Measurements from ENCODE around the gene CNOT10.
A peak's percentile ranks its signal among the peaks of the same experiment; 100 is the strongest.
"Not testable (repeated sequence)": the region's sequence is repeated elsewhere in the genome, so short reads cannot be mapped to it uniquely, and the experiment has no call there.

Gene CNOT10

GRCh38 chr3:32725721-32726120, 40.7 kb downstream of the CNOT10 start:
- Histone ChIP-seq H3K4me3 (ENCODE audit: low read depth, low read length, poor library complexity, severe bottlenecking) (no peak overlapping the region), H3K9ac (ENCODE audit: low read length) (no peak overlapping the region), H2AFZ (ENCODE audit: low read length) (no peak overlapping the region), H3K9me2 (ENCODE audit: low read depth, low read length) (no peaks in the 10 kb centered on the region), H3K36me3 (ENCODE audit: insufficient read depth, low read length) (peaks cover 57% of the 10 kb centered on the region), H3F3A (ENCODE audit: insufficient read depth, low read length) (no peaks in the 10 kb centered on the region), H3K79me2 (ENCODE audit: insufficient read depth, low read length) (no peaks in the 10 kb centered on the region), H4K20me1 (ENCODE audit: insufficient read depth, low read length) (no peaks in the 10 kb centered on the region), H3K27ac (ENCODE audit: low read depth, low read length, poor library complexity, severe bottlenecking) (no peak overlapping the region), H3K4me2 (ENCODE audit: low read length) (no peak overlapping the region), H3K27me3 (ENCODE audit: insufficient read depth, low read length) (no peaks in the 10 kb centered on the region), H3K4me1 (ENCODE audit: insufficient read depth, low read length, severe bottlenecking) (no peaks in the 10 kb centered on the region), H3K9me3 (ENCODE audit: low read length) (no peaks in the 10 kb centered on the region)
- no peak for TF ChIP-seq EZH2 (IDR thresholded peaks at IDR 0.05; ENCODE audit: borderline replicate concordance, low read length)
- TF ChIP-seq, protein P1, sequence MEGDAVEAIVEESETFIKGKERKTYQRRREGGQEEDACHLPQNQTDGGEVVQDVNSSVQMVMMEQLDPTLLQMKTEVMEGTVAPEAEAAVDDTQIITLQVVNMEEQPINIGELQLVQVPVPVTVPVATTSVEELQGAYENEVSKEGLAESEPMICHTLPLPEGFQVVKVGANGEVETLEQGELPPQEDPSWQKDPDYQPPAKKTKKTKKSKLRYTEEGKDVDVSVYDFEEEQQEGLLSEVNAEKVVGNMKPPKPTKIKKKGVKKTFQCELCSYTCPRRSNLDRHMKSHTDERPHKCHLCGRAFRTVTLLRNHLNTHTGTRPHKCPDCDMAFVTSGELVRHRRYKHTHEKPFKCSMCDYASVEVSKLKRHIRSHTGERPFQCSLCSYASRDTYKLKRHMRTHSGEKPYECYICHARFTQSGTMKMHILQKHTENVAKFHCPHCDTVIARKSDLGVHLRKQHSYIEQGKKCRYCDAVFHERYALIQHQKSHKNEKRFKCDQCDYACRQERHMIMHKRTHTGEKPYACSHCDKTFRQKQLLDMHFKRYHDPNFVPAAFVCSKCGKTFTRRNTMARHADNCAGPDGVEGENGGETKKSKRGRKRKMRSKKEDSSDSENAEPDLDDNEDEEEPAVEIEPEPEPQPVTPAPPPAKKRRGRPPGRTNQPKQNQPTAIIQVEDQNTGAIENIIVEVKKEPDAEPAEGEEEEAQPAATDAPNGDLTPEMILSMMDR (IDR thresholded peaks at IDR 0.05; ENCODE audit: low read length), result no peak

DNA sequence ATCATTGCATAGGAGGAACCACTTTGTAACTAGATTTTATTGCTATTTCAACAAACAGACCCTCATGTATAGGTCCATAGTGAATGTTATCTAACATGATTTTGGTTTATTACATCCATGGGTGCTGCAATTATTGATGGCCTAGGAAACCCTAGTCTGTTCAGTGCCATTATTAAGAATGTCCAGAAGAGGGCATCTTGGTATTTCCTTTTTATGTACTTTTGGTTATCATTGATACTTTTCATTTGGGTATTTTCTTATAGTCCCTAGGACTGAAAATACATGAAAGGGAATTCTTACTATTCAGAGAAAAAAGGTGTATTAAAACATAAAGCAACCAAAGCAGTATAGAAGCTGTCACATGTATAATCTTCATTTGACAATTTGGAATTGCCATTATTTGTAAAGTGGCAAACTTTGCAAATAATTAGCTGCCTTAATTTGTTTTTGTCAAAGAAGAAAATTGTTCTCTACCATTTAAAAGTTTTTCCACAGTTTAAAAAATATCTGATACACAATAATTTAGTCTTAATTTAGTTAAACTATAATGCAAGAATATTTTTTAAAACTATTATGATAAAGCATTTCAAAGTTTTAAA, 48.7 kb downstream of the CNOT10 start:
- no peak overlapping the region for H3K27ac ChIP-seq (ENCODE audit: low read depth, low read length, poor library complexity, severe bottlenecking)
- H3F3A ChIP-seq (ENCODE audit: insufficient read depth, low read length), result no peaks in the 10 kb centered on the region
- no peak overlapping the region for H2AFZ ChIP-seq (ENCODE audit: low read length)
- H3K4me3 ChIP-seq (ENCODE audit: low read depth, low read length, poor library complexity, severe bottlenecking), result no peak overlapping the region
- H3K4me2 ChIP-seq (ENCODE audit: low read length), result no peak overlapping the region
- H3K9me3 ChIP-seq (ENCODE audit: low read length), result no peaks in the 10 kb centered on the region
- no peaks in the 10 kb centered on the region for H3K27me3 ChIP-seq (ENCODE audit: insufficient read depth, low read length)
- H3K9me2 ChIP-seq (ENCODE audit: low read depth, low read length), result no peaks in the 10 kb centered on the region
- no peaks in the 10 kb centered on the region for H4K20me1 ChIP-seq (ENCODE audit: insufficient read depth, low read length)
- no peaks in the 10 kb centered on the region for H3K4me1 ChIP-seq (ENCODE audit: insufficient read depth, low read length, severe bottlenecking)
- no peak overlapping the region for H3K9ac ChIP-seq (ENCODE audit: low read length)
- peaks cover 70% of the 10 kb centered on the region for H3K36me3 ChIP-seq (ENCODE audit: insufficient read depth, low read length)
- no peaks in the 10 kb centered on the region for H3K79me2 ChIP-seq (ENCODE audit: insufficient read depth, low read length)
- TF ChIP-seq, protein P1 (IDR thresholded peaks at IDR 0.05; ENCODE audit: low read length), result peak; percentile 70
- no peak for TF ChIP-seq EZH2 (IDR thresholded peaks at IDR 0.05; ENCODE audit: borderline replicate concordance, low read length)

DNA sequence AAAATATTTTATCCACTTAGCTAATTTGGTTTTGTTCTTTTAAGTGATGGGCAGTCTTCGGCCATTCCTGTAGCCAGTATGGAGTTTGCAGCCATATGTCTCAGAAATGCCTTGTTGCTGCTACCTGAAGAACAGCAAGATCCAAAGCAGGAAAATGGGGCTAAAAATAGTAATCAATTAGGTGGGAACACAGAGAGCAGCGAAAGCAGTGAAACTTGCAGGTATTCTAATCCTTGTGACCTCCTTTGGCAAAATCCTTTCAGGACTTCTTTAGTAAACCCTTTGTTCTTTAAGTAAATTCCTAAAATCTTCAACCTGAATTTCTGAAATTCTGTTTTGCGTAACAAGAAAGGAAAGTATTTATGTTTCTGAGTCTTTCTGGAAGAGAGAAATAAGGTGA, 49.8 kb downstream of the CNOT10 start:
- Histone ChIP-seq H3K4me2 (ENCODE audit: low read length) (no peak overlapping the region), H3K9me2 (ENCODE audit: low read depth, low read length) (no peaks in the 10 kb centered on the region), H3K79me2 (ENCODE audit: insufficient read depth, low read length) (no peaks in the 10 kb centered on the region), H3K27ac (ENCODE audit: low read depth, low read length, poor library complexity, severe bottlenecking) (no peak overlapping the region), H3K9me3 (ENCODE audit: low read length) (no peaks in the 10 kb centered on the region), H3K4me1 (ENCODE audit: insufficient read depth, low read length, severe bottlenecking) (no peaks in the 10 kb centered on the region), H3K27me3 (ENCODE audit: insufficient read depth, low read length) (no peaks in the 10 kb centered on the region), H3K4me3 (ENCODE audit: low read depth, low read length, poor library complexity, severe bottlenecking) (no peak overlapping the region), H2AFZ (ENCODE audit: low read length) (no peak overlapping the region), H3F3A (ENCODE audit: insufficient read depth, low read length) (no peaks in the 10 kb centered on the region), H3K36me3 (ENCODE audit: insufficient read depth, low read length) (peaks cover 72% of the 10 kb centered on the region), H3K9ac (ENCODE audit: low read length) (no peak overlapping the region), H4K20me1 (ENCODE audit: insufficient read depth, low read length) (no peaks in the 10 kb centered on the region)
- TF ChIP-seq EZH2 (IDR thresholded peaks at IDR 0.05; ENCODE audit: borderline replicate concordance, low read length), result no peak
- TF ChIP-seq, protein P1 (IDR thresholded peaks at IDR 0.05; ENCODE audit: low read length), result no peak

GRCh38 chr3:32743470-32743869, 58.5 kb downstream of the CNOT10 start:
- not testable (repeated sequence) for H3K4me2 ChIP-seq (ENCODE audit: low read length); H4K20me1 ChIP-seq (ENCODE audit: insufficient read depth, low read length); H3K9me2 ChIP-seq (ENCODE audit: low read depth, low read length)

More at GRCh38 chr3:32743470-32743869, 58.5 kb downstream of the CNOT10 start:
- H3K9ac ChIP-seq (ENCODE audit: low read length); H2AFZ ChIP-seq (ENCODE audit: low read length); H3K27ac ChIP-seq (ENCODE audit: low read depth, low read length, poor library complexity, severe bottlenecking); H3K4me1 ChIP-seq (ENCODE audit: insufficient read depth, low read length, severe bottlenecking); H3F3A ChIP-seq (ENCODE audit: insufficient read depth, low read length); H3K27me3 ChIP-seq (ENCODE audit: insufficient read depth, low read length); H3K79me2 ChIP-seq (ENCODE audit: insufficient read depth, low read length); H3K4me3 ChIP-seq (ENCODE audit: low read depth, low read length, poor library complexity, severe bottlenecking); H3K9me3 ChIP-seq (ENCODE audit: low read length): not testable (repeated sequence)
- peaks cover 50% of the 10 kb centered on the region for H3K36me3 ChIP-seq (ENCODE audit: insufficient read depth, low read length)

Data from OCI-LY1 (cell line).